Glomerular visceral epithelial cell (primary cell): ENCODE data around the gene ISG20.

Experiments used
- DNase-seq: peaks from one replicate; pipeline ENCODE4 v3.0.0-alpha.2; 2016; ENCODE audit errors: extremely low spot score

The ISG20 gene

DNA sequence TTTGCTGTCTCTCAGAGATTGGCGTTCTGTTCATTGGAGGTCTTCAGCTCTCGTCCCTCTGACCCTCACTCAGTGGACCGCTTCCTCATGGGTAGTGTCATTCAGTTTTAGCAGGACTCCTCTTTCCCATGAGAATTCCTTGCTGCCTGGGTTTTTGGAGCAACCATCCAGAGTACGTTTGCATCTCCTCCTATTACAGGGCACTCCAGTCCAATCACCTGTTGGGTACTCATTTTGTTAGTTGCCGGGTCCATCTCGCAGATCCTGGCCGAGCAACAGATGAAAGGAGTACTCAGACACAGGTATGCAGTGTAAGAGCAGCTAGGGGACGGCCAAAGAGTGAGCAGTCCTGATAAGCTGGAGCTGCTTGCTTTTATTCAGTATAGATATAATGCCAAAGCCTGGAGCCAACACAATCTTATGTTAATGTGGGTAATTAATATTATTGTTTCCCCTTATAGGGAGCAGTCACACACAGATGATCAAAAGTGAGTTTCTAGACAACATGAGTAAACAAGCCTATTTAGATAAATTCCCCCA, 49.6 kb downstream of the ISG20 start:
- DNase-seq = no peak

DNA sequence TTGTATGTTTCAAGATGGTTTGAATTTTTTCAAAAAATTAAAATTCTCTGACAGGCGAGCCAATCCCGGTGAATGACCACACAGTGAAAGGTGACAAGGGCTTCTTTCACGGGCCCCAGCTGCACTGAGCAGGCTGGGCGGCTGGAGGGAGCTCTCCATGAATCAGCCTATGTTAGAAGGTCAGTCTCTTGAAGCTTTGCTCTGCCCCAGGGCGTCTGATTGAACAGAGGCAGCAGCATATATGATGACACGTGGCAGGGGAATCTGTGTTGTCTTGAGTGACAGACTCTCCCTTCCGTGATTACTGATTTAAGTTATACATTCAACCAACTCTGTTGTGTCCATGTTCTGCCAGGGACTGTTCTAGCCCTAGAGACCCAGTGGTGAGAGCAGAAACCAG, 51.5 kb downstream of the ISG20 start:
- no peak for DNase-seq

DNA sequence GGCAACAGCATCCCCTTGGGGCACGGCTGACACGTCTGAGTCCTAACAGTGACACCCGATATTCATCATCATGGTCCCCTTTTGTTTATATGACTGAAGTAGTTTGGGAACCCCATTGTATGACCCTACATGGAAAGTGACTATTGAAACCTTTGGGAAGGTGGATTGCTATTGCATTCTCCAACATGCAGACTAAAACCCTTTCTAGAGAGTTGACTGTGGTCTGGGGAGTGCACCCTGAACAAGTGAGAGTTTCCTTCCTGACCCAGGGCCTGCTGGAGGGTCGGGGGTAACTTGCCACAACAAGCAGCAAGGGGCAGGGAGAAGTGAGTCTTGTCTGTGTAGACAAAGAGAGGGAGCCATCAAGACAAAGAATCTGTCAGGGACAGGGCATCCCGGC, 54.4 kb downstream of the ISG20 start:
- DNase-seq = no peak

DNA sequence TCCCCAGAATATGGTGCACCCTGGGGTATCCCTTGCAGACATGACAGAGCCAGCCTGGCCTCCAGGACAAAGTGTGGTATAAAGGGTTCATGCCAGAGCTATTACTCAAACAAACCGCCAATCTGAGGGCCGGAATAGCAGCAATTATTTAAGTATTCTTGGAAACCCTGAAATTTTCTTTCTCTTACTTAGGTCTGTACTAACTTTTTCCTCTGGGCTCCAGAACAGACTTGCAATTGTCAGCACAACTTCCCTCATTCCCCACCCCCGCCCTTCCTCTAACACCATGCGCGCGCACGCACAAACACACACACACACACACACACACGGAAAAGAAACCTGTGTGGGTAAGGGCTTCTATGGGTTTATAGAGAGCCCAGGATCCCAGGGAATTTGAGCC, 56.3 kb downstream of the ISG20 start:
- DNase-seq = no peak

DNA sequence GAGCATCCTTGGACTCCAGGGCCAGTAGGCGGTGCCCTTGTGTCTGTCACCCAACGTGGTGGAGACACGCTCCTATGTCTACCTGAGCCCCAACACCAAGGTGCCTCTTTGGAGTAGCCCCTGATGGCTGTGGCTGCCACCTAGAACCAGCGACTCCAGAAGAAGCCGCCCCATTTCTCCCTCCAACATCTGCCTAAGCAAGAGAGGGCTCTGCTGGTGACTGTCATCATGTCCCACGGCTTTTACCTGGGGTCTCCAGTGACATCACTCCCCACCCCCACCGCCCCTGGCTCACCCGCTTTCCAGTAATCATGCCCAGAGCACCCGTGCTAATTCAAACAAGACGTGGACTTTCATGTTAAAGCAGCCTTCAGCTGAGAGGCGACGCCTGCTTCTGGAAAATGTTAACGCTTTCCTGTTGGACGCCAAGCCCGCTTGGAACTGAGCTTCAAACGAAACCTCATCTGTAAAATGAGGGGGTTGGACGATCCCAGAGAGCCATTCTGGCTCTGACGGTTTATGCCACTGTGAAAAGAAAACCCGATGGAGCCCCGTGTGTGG, 57.0 kb downstream of the ISG20 start:
- no peak for DNase-seq

DNA sequence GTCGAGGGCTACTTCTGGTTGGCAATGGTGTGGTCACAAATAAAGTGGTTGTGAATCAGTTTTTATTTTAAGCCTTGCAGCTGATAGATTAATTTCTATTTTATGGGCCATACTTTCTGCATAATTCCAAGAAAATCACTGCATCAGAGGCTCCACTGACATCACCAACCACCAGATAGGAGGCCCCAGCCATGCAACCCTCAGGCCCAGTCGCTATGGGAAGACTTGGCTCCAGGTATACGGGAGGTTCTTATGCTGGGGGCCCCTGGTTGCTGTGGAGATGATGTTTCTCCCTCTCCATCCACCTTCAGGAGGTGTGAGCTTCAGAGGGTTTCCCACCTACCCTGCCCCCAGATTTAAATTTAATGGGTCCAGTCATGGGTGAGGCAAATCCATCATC, 57.4 kb downstream of the ISG20 start:
- no peak for DNase-seq

DNA sequence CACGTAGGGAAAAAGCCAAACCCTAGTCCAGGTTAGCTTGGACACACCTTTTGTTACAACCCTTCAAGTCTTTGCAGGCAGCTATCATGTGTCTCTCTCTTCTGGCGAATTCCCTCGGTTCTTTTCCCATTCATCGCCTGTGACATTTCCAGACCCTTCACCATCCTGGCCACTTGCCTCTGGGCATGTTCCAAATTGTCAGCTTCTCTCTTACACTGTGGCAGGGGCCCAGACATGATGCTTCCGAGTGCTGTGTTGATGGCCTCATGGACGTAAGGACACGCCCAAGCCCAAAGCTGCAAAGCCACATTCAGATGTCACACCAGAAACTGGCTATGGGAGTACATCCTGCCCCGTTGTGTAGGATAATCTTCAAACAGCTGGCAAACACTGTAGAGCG, 58.5 kb downstream of the ISG20 start:
- no peak for DNase-seq

DNA sequence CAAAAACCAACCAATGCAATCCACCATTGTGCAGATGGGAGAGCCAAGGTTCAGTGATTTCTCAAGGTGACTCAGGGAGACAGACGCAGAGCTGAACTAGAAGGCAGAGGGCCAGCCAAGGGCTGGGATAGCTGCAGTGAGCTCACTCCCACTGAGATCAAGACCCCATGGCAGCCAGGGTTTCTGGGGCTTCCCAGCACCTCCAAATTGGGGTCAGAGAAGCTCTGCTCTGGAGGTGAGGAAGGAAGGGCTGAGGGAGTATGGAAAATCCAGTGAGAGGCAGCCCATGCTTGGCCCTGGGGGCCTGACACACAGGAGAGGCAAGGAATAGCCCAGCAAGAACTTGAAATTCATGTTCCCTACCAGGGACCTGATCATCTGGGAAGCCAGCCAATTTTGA, 61.0 kb downstream of the ISG20 start:
- DNase-seq = no peak

DNA sequence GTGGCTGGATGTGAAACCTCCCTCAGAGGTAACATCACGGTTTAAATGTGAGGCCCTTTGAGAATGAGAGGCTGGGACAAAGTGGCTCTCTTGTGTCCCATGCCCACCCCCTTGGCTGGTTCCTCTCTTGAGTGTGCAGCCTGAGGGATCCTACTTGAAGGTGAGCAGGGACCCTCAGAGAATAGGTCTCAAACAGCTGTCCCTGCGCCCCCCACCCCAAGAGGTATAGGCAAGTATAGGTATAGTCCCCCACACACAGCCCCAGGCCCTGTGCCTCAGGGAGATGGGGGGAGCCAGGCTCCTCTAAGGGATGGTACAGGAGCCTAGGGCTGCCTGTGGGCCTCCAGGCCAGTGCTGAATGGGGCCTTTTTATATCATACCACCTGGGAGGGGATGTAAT, 61.9 kb downstream of the ISG20 start:
- no peak for DNase-seq

DNA sequence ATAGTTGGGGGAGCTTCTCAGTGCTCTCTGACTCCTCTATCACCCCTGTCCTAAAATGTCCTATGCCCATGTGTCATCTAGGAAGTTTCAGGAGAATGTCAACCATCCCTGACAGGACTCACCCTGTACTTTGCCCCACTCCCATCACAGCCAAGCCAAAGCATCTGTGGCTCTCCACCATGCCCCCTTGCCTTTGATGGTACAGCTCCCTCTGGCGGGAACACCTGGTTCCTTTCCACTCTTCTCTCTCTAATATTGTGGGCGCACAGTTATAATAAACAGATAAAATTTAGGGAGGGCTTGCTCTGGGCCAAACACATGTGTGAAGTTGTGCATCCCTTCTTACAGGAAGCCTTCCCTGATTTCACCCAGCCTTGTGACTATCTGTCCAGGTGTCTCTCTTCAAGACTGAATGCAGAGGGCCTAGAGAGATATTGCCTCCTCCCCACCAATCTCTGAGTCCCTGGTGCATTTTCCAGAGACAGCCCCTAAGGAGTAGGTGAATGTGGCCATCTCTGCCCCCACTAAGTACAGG, 62.8 kb downstream of the ISG20 start:
- no peak for DNase-seq

DNA sequence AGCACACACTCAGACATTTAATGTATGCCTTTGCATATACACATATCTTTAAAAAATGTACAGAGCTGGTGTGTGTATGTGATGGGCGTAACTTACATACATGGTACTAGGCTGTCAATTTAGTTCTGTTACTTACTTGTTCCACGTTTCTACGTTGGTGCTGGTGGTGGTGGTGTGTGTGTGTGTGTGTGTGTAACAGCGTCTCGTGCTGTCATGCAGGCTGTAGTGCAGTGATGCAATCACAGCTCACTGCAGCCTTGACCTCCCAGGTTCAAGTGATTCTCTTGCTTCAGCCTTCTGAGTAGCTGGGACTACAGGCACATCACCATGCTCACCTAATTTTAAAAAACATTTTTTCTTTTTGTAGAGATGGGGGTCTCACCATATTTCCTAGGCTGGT, 64.2 kb downstream of the ISG20 start:
- DNase-seq = no peak

DNA sequence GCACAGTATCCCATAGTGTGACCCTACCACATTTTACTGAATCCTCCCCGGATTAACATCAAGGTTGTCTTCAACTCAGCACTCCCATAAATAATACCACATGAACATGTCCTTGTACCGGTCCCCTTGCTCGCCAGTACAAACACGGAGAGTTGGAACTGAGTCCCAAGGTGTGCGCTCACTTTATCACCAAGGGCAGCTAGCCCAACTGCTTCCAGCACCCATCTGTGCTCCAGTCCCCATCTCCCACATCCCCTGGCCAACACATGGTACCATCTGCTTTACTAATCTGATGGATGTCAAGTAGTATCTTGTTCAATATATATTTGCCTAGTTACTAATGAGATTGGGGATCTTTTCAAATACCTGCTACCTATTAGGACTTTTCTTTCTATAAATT, 64.7 kb downstream of the ISG20 start:
- no peak for DNase-seq

DNA sequence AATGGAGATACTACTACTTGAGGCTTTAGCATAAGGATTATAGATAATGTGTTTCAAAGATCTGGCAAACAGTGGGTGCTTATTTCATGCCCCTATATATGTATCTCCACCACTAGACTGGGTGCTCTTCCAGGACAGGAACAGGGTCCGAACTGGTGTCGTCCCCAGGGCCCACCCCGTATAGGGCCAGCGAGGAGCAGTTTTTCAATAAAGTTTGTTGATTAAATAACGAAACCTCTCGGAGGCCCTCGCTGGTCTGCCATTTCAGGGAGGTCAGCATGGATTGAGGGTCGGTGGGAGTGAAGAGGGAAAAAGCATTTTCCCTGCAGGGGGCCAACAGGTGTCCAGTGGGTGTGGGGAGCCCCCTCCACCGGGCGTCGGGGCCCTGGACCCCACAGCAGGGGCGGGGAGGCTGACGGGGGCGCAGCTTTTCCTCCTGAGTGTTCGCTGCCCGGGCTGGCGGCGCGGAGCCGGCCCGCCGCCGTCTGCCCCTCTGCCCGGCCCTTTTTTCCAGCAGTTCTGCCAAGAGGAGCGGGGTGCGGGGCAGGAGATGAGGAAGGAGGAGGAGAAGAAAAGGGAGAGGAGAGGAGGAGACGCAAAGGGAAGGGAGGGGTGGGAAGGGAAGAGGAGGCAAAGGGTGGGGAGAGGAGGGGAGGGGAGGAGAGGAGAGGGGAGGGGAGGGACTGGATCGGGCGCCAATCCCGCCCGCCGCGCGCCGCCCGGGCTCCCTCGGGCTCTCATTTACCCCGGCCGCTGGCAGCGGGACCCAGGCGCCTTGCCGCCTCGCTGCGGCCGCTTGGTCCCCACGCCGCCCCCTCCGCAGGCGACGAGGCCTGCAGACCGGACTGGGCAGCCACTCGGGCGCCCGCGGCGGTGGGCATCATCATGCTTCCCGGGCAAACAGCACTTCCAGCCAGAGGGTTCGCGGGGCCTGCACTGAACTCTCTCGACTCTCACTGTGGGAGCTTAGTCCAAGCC, 66.3 kb downstream of the ISG20 start:
- DNase-seq = peak; percentile 12

DNA sequence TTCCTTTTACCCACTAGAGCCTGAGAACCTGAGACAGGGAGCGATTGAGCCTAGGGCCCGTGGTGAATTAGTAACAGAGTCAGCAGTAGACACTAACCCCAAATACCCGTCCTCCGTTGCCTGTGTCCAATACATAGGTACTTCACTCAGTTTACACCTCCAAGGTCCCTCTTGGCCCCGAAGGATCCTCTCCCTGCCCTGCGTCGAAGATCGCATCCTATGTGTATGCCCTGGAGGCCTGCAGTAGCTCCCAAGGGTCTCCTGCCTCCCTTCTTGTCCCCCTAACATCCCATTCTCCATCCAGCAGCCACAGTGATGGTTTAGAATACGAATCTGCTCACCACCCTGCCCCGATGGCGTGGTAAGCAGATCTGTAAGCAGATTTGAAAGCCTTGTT, 67.0 kb downstream of the ISG20 start:
- DNase-seq = no peak
